Esophagus muscularis mucosa (tissue), 4 donors: ENCODE data around the gene SRGN. TPM values are rescaled to one million over a fixed set of nuclear protein-coding genes. Genes with fewer than 3 reads are reported as not detected.
"Not testable (repeated sequence)": the region's sequence is repeated elsewhere in the genome, so short reads cannot be mapped to it uniquely, and the experiment has no call there.

Experiments used
- DNase-seq: peaks from one replicate; pipeline ENCODE4 v3.0.0-alpha.2; 2017; ENCODE audit errors: extremely low spot score
- H3K27ac ChIP-seq, 4 donors: fragments of 200-600 bp; sonication (generic); replicated peaks in 1 of 4; 1 replicate in 3 of 4; 2 replicates in 1 of 4; pipeline ENCODE4 v1.5.1; 2016 to 2019; ENCODE audit warnings: mild to moderate bottlenecking in 1 of 4
- H3K27me3 ChIP-seq, 4 donors: fragments of 200-600 bp; sonication (generic); one replicate each; pipeline versions ENCODE4 v1.5.1 to v1.6.0; 2016 to 2019
- H3K36me3 ChIP-seq, 4 donors: fragments of 200-600 bp; sonication (generic); one replicate each; pipeline ENCODE4 v1.5.1; 2016 to 2019
- H3K4me1 ChIP-seq, 4 donors: fragments of 200-600 bp; sonication (generic); one replicate each; pipeline ENCODE4 v1.5.1; 2016 to 2019
- H3K4me3 ChIP-seq, 4 donors: fragments of 200-600 bp; sonication (generic); 1 replicate in 2 of 4; 2 replicates in 2 of 4; pipeline ENCODE4 v1.5.1; 2016 to 2019; ENCODE audit warnings: mild to moderate bottlenecking in 4 of 4, moderate library complexity in 1 of 4
- H3K9me3 ChIP-seq, 4 donors: fragments of 200-600 bp; sonication (generic); 1 replicate in 3 of 4; 2 replicates in 1 of 4; pipeline ENCODE4 v1.5.1; 2016 to 2019
- CTCF ChIP-seq, 3 experiments: fragments of 200-600 bp in 2 of 3; fragments of 450-650 bp in 1 of 3; sonication (generic) in 2 of 3; IDR thresholded peaks; one replicate each; pipeline ENCODE4 v1.5.1; 2017 to 2019; ENCODE audit warnings: antibody characterized with exemption in 3 of 3, mild to moderate bottlenecking in 2 of 3, moderate library complexity in 1 of 3
- EP300 ChIP-seq: sonication (generic); formaldehyde crosslinking; IDR thresholded peaks from one replicate; pipeline ENCODE4 v1.6.1; 2017; ENCODE audit warnings: antibody characterized with exemption
- POLR2A ChIP-seq: fragments of 450-650 bp; IDR thresholded peaks from one replicate; pipeline ENCODE4 v1.6.1; 2017; ENCODE audit warnings: antibody characterized with exemption, moderate library complexity, mild to moderate bottlenecking, low read depth
- POLR2AphosphoS5 ChIP-seq, 2 donors: sonication (generic); formaldehyde crosslinking; IDR thresholded peaks; one replicate each; pipeline ENCODE4 v1.6.1; 2017; ENCODE audit warnings: antibody characterized with exemption in 2 of 2
- WGBS: methylation state at CpG from one replicate; pipeline ENCODE4 v1.1.5; 2018; 5-methylcytosine and 5-hydroxymethylcytosine counted together
- intact Hi-C: fragments of 100-400 bp; cut with DNase I; formaldehyde crosslinking; loops from one replicate; pipeline ENCODE4 v1.15.1; 2023
- total RNA-seq, 4 donors: library from RNA; depleted of rRNA; stranded (reverse); fragments of >200 nt; gene quantifications; one replicate each; pipeline versions ENCODE4 v1.1.0 to v1.2.1, GENCODE V29; 2016

Gene SRGN
- total RNA-seq, 4 donors from 2014 or later = 44.9 to 201 (median 82.3) TPM

DNA sequence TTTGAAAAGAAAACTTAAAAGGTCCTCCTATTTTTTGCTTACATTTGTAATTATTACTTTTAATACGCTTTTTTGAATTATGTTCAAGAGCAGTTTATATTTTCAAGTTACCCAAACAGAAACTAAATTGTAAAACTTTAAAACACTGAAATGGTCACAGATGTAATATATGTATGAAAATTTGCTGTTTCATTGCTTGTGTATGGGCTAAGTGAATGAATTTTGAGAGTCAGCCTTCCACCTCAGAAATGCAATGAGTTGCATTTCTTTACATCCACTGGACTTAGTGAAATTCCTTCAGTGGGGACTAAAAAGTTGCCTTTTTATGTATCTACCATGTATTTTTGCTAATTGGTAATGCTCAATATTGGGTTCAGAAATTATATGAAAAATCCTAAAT lies 37.7 kb downstream of the SRGN start:
- Histone ChIP-seq H3K9me3 (no peaks in the 10 kb centered on the region), H3K4me3 (peak overlapping the region in 3 of 4 donors; percentile 89 to 99 (median 94)), H3K4me1 (peaks cover 23 to 61% (median 37%) of the 10 kb centered on the region in 4 donors), H3K27ac (peak overlapping the region in 3 of 4 donors; percentile 95 to 99 (median 97)), H3K36me3 (no peaks in the 10 kb centered on the region), H3K27me3 (no peaks in the 10 kb centered on the region)
- intact Hi-C loops = no loop called here
- DNase-seq = no peak
- 77% methylated on average over 1 of the region's 1 CpG for WGBS
- TF ChIP-seq CTCF (IDR thresholded peaks at IDR 0.05) (no peak), EP300 (no peak), POLR2AphosphoS5 (IDR thresholded peaks at IDR 0.05) (no peak), POLR2A (no peak)

DNA sequence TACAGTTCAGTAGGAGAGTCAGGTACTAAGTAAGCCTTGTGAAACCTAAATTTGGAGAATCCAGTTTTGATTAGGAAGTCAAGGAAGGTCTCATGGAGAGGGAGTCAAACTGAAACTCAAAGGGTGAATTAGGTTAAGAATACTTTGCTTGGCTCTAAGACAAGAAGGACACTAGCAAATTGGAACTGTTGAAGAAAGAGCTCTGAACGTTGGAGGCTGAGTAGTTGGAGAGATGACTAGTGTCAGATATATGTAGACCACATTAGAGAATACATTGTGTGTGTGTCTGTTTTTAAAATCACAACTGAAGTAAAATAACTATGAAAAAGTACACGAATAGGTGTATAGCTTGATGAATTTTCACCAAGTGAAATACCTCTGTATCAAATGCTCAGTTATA lies 42.3 kb downstream of the SRGN start:
- Histone ChIP-seq H3K4me3 (no peak overlapping the region), H3K4me1 (peaks cover 13 to 62% (median 32%) of the 10 kb centered on the region in 4 donors), H3K27ac (no peak overlapping the region), H3K36me3 (peaks cover 1 to 24% (median 15%) of the 10 kb centered on the region in 4 donors), H3K27me3 (no peaks in the 10 kb centered on the region), H3K9me3 (no peaks in the 10 kb centered on the region)
- no peak for TF ChIP-seq EP300
- TF ChIP-seq POLR2A = no peak
- no peak for TF ChIP-seq POLR2AphosphoS5 (IDR thresholded peaks at IDR 0.05)
- no peak for TF ChIP-seq CTCF (IDR thresholded peaks at IDR 0.05)
- intact Hi-C loops = no loop called here
- 47% methylated on average over 2 of the region's 2 CpGs for WGBS
- DNase-seq = no peak

GRCh38 chr10:69139961-69140360 lies 52.1 kb downstream of the SRGN start:
- intact Hi-C loops = no loop called here
- Histone ChIP-seq H3K27ac (no peak overlapping the region), H3K9me3 (no peaks in the 10 kb centered on the region), H3K4me1 (peaks cover 0 to 3% (median 0%) of the 10 kb centered on the region in 4 donors), H3K27me3 (no peaks in the 10 kb centered on the region), H3K4me3 (no peak overlapping the region), H3K36me3 (peaks cover 5 to 36% (median 28%) of the 10 kb centered on the region in 4 donors)
- DNase-seq = no peak
- 100% methylated on average over 2 of the region's 2 CpGs for WGBS
- TF ChIP-seq EP300 (no peak), POLR2AphosphoS5 (IDR thresholded peaks at IDR 0.05) (no peak), POLR2A (no peak), CTCF (IDR thresholded peaks at IDR 0.05) (no peak)

DNA sequence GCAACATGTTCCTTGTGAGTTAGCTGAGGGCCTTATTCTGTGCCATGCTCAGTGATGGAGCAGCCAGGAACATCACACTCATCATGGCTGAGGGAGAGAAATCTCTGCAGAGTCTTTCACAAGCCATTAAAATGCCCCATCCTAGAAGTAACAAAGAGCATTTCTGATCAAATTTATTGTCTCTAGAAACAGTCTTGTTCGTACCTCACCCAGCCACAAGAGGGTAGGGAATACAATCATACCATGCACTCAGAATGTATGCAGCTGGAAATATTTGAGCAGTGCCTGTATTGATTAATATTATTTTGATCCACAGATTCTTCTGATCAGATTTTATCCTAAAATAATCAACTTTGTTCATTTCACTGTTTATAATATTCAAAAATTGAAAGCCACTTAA lies 53.4 kb downstream of the SRGN start:
- Histone ChIP-seq H3K4me1 (peaks cover 0 to 3% (median 0%) of the 10 kb centered on the region in 4 donors), H3K4me3 (no peak overlapping the region), H3K27me3 (no peaks in the 10 kb centered on the region), H3K36me3 (peaks cover 0 to 24% (median 16%) of the 10 kb centered on the region in 4 donors), H3K9me3 (no peaks in the 10 kb centered on the region), H3K27ac (no peak overlapping the region)
- TF ChIP-seq CTCF (IDR thresholded peaks at IDR 0.05) (no peak), POLR2AphosphoS5 (IDR thresholded peaks at IDR 0.05) (no peak), EP300 (no peak), POLR2A (no peak)
- DNase-seq = no peak
- 74% methylated on average over 1 of the region's 1 CpG for WGBS
- intact Hi-C loops = no loop called here

DNA sequence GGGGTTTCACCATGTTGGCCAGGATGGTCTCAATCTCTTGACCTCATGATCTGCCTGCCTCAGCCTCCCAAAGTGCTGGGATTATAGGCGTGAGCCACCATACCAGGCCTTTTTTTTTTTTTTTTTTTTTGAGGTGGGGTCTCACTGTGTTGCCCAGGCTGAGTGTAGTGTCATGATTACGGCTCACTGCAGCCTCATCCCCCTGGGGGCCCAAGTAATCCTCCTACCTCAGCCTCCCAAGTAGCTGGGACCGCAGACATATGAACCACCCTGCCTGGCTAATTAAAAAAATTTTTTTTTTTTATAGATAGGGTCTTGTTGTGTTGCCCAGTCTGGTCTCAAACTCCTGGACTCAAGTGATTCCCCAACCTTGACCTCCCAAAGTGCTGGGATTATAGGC lies 54.2 kb downstream of the SRGN start:
- H3K36me3 ChIP-seq = peaks cover 0 to 16% (median 9%) of the 10 kb centered on the region in 4 donors
- intact Hi-C loops, H3K9me3 ChIP-seq, H3K4me3 ChIP-seq, DNase-seq, H3K4me1 ChIP-seq, H3K27me3 ChIP-seq, H3K27ac ChIP-seq: not testable (repeated sequence)
- WGBS = 92% methylated on average over 3 of the region's 3 CpGs
